ENCODE results near the gene SHC2.

The SHC2 gene

DNA sequence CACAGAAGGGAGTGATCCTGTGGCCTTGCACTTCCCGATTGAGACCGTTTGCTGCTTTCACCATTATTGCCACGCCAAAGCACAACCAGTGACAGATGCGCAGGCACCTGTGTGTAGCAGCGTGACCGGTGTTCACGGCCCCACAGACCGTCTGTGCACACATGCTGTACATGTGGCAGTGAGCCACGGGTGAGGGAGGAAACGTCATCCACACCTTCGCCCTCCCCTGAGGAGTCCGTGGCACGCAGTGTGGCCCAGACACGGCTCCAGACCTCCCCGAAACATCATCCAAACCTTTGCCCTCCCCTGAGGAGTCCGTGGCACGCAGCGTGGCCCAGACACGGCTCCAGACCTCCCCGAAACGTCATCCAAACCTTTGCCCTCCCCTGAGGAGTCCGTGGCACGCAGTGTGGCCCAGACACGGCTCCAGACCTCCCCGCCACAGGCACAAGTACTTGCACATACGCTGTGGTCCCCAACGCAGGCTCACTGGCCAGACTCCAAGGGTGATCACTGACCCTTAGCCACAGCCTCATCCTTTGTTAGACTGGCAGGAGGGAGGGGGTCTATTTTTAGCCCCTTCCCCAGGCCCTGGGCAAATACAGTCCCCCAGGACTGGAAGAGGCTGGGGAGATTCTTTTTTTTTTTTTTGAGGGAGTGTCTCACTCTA, 7.9 kb upstream of the SHC2 start:
- H3K9me3 ChIP-seq (ENCODE audit: low read depth, low read length) = no peaks in the 10 kb centered on the region
- H3K36me3 ChIP-seq (ENCODE audit: insufficient read depth, low read length) = no peaks in the 10 kb centered on the region
- TF ChIP-seq POLR2AphosphoS5 (IDR thresholded peaks at IDR 0.05; ENCODE audit: borderline replicate concordance, low read depth, low read length) (no peak), FOXP2 (optimal IDR thresholded peaks at IDR 0.05; ENCODE audit: control extremely low read depth, extremely low read length, insufficient read depth) (no peak), EZH2 (IDR thresholded peaks at IDR 0.05) (no peak)
- no peak overlapping the region for H3K4me3 ChIP-seq
- H3K9ac ChIP-seq (ENCODE audit: insufficient read length) = no peak overlapping the region
- no peak overlapping the region for H3K27ac ChIP-seq
- no peak for DNase-seq (ENCODE audit: low read depth, low spot score)

DNA sequence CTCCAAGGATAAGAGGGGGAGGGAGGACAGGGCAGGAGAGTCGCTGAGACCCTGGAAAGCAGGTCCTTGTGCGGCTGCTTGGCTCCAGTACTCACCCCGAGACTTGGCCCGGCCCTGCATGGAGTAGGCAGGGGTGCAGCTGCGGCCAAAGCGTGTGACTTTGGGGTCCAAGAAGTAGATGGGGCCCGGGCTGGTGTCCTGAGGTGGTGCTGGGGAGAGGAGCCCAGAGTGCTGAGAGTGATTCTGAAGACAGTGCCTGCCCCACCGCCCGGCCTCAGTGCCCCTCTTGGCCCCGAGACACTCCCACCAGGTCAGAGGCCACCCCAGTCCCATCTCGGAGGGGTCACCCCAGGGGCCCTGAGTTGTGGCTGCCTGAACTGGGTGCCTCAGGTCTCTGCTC, 6.7 kb upstream of the SHC2 start:
- H3K9me3 ChIP-seq (ENCODE audit: low read depth, low read length) = no peaks in the 10 kb centered on the region
- H3K27ac ChIP-seq = no peak overlapping the region
- DNase-seq (ENCODE audit: low read depth, low spot score) = no peak
- no peak overlapping the region for H3K4me3 ChIP-seq
- no peak for TF ChIP-seq EZH2 (IDR thresholded peaks at IDR 0.05)
- TF ChIP-seq POLR2AphosphoS5 (IDR thresholded peaks at IDR 0.05; ENCODE audit: borderline replicate concordance, low read depth, low read length) = no peak
- TF ChIP-seq FOXP2 (optimal IDR thresholded peaks at IDR 0.05; ENCODE audit: control extremely low read depth, extremely low read length, insufficient read depth) = no peak
- no peaks in the 10 kb centered on the region for H3K36me3 ChIP-seq (ENCODE audit: insufficient read depth, low read length)
- H3K9ac ChIP-seq (ENCODE audit: insufficient read length) = no peak overlapping the region

DNA sequence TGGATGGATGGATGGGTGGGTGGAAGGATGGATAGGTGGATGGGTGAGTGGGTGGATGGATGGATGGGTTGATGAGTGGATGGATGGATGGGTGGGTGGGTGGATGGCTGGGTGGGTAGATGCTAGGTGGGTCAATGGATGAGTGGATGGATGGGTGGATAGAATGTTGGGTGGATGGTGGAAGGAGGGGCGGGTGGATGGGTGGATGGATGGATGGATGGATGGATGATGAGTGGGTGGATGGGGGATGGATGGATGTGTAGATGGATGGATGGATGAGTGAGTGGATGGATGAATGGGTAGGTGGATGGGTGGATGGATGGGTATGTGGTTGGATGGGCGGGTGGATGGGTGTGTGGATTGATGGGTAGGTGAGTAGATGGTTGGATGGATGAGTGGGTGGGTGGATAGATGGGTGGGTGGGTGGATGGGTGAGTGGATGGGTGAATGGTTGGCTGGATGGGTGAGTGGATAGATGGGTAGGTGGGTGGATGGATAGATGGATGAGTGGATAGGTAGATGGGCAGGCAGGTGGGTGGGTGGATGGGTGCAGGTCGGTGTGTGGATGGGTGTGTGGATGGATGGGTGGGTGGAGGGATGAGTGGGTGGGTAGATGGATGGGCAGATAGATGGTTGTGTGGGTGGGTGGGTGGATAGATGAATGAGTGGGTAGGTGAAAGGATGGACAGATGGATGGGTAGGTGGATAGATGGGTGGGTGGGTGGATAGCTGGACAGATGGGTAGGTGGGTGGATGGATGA, 4.4 kb upstream of the SHC2 start:
- no peak for DNase-seq (ENCODE audit: low read depth, low spot score)
- Histone ChIP-seq H3K4me3 (no peak overlapping the region), H3K9ac (ENCODE audit: insufficient read length) (no peak overlapping the region), H3K36me3 (ENCODE audit: insufficient read depth, low read length) (no peaks in the 10 kb centered on the region), H3K27ac (no peak overlapping the region), H3K9me3 (ENCODE audit: low read depth, low read length) (no peaks in the 10 kb centered on the region)
- no peak for TF ChIP-seq POLR2AphosphoS5 (IDR thresholded peaks at IDR 0.05; ENCODE audit: borderline replicate concordance, low read depth, low read length)
- no peak for TF ChIP-seq FOXP2 (optimal IDR thresholded peaks at IDR 0.05; ENCODE audit: control extremely low read depth, extremely low read length, insufficient read depth)
- TF ChIP-seq EZH2 (IDR thresholded peaks at IDR 0.05) = no peak

DNA sequence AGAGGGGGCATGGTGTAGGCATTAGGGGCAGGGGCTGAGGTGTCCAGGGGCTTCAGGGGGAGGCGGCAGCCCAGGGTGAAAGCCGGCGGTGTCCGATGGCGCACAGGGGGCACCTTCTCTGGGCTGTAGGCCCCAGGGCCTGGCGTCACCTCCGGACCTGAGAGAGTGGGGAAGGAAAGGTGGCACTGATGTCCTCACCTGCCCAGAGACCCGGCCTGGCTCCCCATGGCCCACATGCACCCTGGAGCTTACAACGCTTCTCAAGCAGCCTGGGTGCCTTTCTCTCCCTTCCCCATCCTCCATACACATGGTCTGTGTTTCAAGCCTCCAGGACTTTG, 3.3 kb upstream of the SHC2 start:
- DNase-seq (ENCODE audit: low read depth, low spot score) = no peak
- H3K9me3 ChIP-seq (ENCODE audit: low read depth, low read length) = no peaks in the 10 kb centered on the region
- H3K4me3 ChIP-seq = no peak overlapping the region
- TF ChIP-seq EZH2 (IDR thresholded peaks at IDR 0.05) (no peak), POLR2AphosphoS5 (IDR thresholded peaks at IDR 0.05; ENCODE audit: borderline replicate concordance, low read depth, low read length) (no peak), FOXP2 (optimal IDR thresholded peaks at IDR 0.05; ENCODE audit: control extremely low read depth, extremely low read length, insufficient read depth) (no peak)
- no peaks in the 10 kb centered on the region for H3K36me3 ChIP-seq (ENCODE audit: insufficient read depth, low read length)
- no peak overlapping the region for H3K9ac ChIP-seq (ENCODE audit: insufficient read length)
- H3K27ac ChIP-seq = no peak overlapping the region

DNA sequence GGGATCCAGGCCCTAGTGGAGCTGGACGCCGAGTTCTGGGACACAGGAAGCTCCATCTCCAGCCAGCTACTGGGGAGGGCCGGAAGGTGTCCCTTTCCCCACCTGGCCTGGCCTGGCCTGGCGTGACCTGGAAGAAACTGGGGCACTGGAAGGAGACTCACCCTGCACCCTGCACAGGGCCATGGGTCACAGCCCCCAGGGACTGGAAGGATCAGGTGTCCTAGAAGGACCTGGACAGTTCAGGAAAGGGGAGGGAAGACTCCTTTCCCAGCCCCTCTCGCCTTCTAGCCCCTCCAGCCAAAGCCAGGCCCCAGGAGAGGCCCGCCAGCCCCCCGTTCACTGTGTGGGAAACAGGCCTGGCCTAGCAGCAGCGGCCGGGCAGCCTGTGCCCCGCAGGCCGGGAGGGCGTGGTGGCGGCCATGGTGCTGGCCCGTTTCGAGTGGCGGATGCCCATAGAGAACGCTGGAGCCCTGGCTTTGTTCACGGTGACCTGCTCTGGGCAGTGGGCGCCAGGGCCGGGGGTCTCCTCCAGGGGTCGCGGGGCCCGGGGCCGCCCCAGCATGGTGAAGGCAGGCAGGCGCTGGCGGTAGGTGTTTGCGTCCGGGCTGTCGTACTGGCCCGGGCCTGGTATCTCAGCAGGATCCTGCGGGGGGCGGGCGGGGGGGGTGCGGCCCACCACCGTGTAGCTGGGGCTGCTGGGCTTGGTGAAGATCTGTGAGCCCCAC, 2.8 kb upstream of the SHC2 start:
- Histone ChIP-seq H3K27ac (no peak overlapping the region), H3K9ac (ENCODE audit: insufficient read length) (no peak overlapping the region)

DNA sequence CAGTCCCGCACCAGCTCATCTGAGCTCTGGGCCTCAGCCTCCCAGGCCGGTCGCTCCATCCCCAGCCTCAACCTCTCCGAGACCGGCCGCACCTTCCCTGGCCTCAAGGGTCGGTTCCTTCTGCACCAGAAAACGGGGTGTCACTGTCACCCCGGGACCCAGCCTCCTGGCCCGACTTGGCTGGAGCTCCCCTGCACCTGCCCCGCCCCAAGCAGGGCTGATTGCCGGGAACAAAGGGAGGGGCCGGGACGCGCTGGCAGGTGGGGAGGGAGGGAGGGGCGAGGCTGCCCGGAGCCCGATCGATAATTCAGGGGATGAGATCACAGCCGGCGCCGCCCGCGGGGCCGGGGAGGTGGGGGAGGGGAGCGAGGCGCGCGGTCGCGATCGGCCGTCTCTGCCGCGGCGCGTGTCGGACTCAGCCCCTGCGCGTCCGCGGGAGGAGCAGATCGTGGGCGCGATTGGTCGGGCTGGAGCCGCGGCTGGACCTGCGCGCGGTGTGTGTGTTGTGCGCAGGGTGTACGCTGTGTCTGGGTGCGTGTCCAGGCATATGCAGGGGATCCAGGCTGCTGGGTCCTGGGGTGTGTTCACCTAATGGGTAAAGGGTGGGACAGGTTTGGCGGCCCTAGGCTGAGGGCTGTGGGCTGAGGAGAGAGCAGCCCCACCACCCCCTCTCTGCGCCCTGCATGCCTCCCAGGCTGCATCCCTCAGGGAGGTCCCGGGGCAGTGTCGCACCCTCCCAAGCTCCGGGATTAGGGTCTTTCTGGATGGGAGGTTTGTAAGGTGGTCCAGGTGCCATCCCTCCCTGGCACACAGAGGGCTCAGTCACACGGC, 1.1 kb upstream of the SHC2 start:
- Histone ChIP-seq H3K9ac (ENCODE audit: insufficient read length) (no peak overlapping the region), H3K27ac (no peak overlapping the region), H3K4me3 (peak overlapping the region; percentile 71), H3K36me3 (ENCODE audit: insufficient read depth, low read length) (no peaks in the 10 kb centered on the region), H3K9me3 (ENCODE audit: low read depth, low read length) (no peaks in the 10 kb centered on the region)
- no peak for TF ChIP-seq POLR2AphosphoS5 (IDR thresholded peaks at IDR 0.05; ENCODE audit: borderline replicate concordance, low read depth, low read length)
- TF ChIP-seq FOXP2 (optimal IDR thresholded peaks at IDR 0.05; ENCODE audit: control extremely low read depth, extremely low read length, insufficient read depth) = no peak
- no peak for TF ChIP-seq EZH2 (IDR thresholded peaks at IDR 0.05)
- DNase-seq (ENCODE audit: low read depth, low spot score) = no peak

More for the DNA sequence above, 2.8 kb upstream of the SHC2 start:
- no peak overlapping the region for H3K4me3 ChIP-seq
- TF ChIP-seq POLR2AphosphoS5 (IDR thresholded peaks at IDR 0.05; ENCODE audit: borderline replicate concordance, low read depth, low read length) = no peak
- TF ChIP-seq EZH2 (IDR thresholded peaks at IDR 0.05) = no peak
- no peak for TF ChIP-seq FOXP2 (optimal IDR thresholded peaks at IDR 0.05; ENCODE audit: control extremely low read depth, extremely low read length, insufficient read depth)
- no peaks in the 10 kb centered on the region for H3K9me3 ChIP-seq (ENCODE audit: low read depth, low read length)
- no peak for DNase-seq (ENCODE audit: low read depth, low spot score)
- H3K36me3 ChIP-seq (ENCODE audit: insufficient read depth, low read length) = no peaks in the 10 kb centered on the region

DNA sequence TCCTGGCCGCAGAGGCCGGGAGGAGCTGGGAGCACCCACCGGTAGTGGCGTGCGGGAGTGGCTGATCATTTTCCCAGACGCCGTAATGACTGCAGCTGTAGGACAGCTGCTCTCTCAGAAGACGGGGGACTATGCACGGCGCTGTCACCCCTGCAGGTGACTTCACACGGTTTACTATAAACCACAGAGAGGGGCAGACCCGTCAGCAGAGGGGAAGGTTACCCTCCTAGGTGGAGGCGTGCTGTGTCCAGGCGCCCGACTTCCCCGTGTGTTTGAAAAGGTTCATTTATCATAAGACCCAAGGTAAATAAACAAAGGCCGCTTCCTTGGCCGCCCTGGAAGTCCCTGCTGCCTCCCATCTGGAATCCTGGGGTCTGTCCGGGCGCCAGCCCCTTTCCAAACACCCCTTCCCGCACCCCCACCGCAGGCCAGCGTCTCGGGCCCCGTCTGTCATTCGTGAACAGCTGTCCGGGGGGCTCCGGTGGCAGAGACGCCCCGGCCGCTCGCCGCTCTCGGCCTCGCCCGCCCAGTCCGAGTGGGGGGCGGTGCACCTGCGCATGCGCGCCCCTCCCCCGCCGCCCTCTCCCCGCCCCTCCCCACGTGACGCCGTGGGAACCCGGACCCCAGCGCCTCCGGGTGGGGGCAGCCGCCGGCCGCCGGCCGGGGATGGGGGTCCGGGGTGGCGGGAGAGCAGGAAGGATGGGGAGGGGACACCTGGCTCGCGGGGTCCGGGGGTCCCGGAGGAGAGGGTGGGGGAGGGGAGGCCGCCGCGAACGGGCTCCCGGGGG, 915 bp downstream of the SHC2 start:
- H3K36me3 ChIP-seq (ENCODE audit: insufficient read depth, low read length) = no peaks in the 10 kb centered on the region
- peak; percentile 40; the same call in 1 of the 2 replicates for TF ChIP-seq POLR2AphosphoS5 (IDR thresholded peaks at IDR 0.05; ENCODE audit: borderline replicate concordance, low read depth, low read length)
- TF ChIP-seq FOXP2 (optimal IDR thresholded peaks at IDR 0.05; ENCODE audit: control extremely low read depth, extremely low read length, insufficient read depth) = no peak
- peak overlapping the region; percentile 86 for H3K4me3 ChIP-seq
- peak overlapping the region; percentile 67; the same call in 1 of the 2 replicates for H3K27ac ChIP-seq
- no peaks in the 10 kb centered on the region for H3K9me3 ChIP-seq (ENCODE audit: low read depth, low read length)
- H3K9ac ChIP-seq (ENCODE audit: insufficient read length) = peak overlapping the region; percentile 91
- no peak for DNase-seq (ENCODE audit: low read depth, low spot score)

All from SK-N-MC (cell line).